ENCODE measurements around the gene THNSL1.

DNA sequence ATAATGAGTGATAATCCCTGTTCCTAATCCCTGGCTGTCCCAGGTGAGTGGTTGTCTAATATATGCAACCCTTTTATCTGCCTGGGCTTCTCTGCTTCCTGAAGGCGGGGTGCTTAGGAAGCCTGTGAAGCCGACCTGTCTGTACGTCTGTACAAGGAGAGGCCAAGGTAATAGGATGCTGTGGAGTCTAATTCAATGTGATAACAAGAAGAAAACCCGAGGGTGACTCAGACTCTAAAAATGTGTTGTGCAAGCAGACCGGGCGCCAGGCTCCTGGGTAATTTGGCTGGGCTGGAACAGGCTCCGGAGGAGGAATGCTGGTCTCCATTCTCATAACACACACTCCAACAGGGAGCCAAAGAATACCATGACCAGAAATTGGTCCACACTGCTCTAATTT is 43.6 kb downstream of the THNSL1 start:
- TF ChIP-seq POLR2A (IDR thresholded peaks at IDR 0.05; ENCODE audit: low read depth, low read length) (no peak), POLR2AphosphoS5 (IDR thresholded peaks at IDR 0.05; ENCODE audit: low read depth, low read length) (no peak)

All from GM12892 (cell line).